HCT116 (cell line): ENCODE measurements around the gene DOK1.

ENCODE experiments used
- EZH2 ChIP-seq: fragments of 200-600 bp; sonication (generic); IDR thresholded peaks from 2 replicates; pipeline ENCODE4 v1.6.1; 2017; ENCODE audit warnings: antibody characterized with exemption, mixed run types
- POLR2AphosphoS5 ChIP-seq: IDR thresholded peaks from 2 replicates; pipeline ENCODE4 v1.6.1; 2011; ENCODE audit warnings: mild to moderate bottlenecking, low read depth, low read length, moderate library complexity
- SIN3A ChIP-seq: IDR thresholded peaks from 2 replicates; pipeline ENCODE4 v1.6.1; 2012; ENCODE audit warnings: low read depth
- TF ChIP-seq, protein P1 (sequence below), 3 experiments: fragments of 200-600 bp in 1 of 3; sonication (generic) in 1 of 3; IDR thresholded peaks in 2 of 3; conservative IDR thresholded peaks in 1 of 3; 2 replicates each; pipeline ENCODE4 v1.5.1; 2012 to 2017; ENCODE audit warnings: low read depth in 2 of 3, low read length in 2 of 3, antibody characterized with exemption in 1 of 3, borderline replicate concordance in 1 of 3, control low read depth in 1 of 3, mild to moderate bottlenecking in 1 of 3, mixed read lengths in 1 of 3, mixed run types in 1 of 3, moderate library complexity in 1 of 3; ENCODE audit not compliant: insufficient read depth in 1 of 3

DNA sequence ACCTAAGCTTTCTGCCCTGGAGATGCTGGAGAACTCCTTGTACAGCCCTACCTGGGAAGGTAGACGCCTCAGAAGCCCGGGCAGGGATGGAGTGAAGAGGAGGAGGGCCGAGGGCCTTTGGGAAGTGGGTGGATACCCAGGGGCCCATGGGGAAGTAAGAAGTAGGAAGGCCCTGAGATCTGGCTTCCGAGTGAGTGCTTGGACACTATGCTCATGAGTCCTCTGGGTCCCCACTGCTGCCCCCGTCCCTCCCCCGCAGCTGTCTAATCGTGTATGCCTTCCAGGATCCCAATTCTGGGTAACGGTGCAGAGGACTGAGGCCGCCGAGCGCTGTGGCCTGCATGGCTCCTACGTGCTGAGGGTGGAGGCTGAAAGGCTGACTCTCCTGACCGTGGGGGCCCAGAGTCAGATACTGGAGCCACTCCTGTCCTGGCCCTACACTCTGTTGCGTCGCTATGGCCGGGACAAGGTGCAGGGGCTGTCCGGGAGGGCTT, 1.1 kb downstream of the DOK1 start:
- no peak for TF ChIP-seq POLR2AphosphoS5
- no peak for TF ChIP-seq SIN3A
- TF ChIP-seq, protein P1, sequence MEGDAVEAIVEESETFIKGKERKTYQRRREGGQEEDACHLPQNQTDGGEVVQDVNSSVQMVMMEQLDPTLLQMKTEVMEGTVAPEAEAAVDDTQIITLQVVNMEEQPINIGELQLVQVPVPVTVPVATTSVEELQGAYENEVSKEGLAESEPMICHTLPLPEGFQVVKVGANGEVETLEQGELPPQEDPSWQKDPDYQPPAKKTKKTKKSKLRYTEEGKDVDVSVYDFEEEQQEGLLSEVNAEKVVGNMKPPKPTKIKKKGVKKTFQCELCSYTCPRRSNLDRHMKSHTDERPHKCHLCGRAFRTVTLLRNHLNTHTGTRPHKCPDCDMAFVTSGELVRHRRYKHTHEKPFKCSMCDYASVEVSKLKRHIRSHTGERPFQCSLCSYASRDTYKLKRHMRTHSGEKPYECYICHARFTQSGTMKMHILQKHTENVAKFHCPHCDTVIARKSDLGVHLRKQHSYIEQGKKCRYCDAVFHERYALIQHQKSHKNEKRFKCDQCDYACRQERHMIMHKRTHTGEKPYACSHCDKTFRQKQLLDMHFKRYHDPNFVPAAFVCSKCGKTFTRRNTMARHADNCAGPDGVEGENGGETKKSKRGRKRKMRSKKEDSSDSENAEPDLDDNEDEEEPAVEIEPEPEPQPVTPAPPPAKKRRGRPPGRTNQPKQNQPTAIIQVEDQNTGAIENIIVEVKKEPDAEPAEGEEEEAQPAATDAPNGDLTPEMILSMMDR (IDR thresholded peaks at IDR 0.05 in 2 of 3, conservative IDR thresholded peaks at IDR 0.05 in 1 of 3; ENCODE audit: borderline replicate concordance in 1 of 3, insufficient read depth in 1 of 3, low read depth in 2 of 3, low read length in 2 of 3) = no peak
- TF ChIP-seq EZH2 = no peak
